Midbrain (tissue), 1 donor: ENCODE data around the gene CNPY4.

ENCODE experiments used
- DNase-seq: peaks from one replicate; lab custom pipeline; 2025; lab: John Stamatoyannopoulos, UW

CNPY4 gene

DNA sequence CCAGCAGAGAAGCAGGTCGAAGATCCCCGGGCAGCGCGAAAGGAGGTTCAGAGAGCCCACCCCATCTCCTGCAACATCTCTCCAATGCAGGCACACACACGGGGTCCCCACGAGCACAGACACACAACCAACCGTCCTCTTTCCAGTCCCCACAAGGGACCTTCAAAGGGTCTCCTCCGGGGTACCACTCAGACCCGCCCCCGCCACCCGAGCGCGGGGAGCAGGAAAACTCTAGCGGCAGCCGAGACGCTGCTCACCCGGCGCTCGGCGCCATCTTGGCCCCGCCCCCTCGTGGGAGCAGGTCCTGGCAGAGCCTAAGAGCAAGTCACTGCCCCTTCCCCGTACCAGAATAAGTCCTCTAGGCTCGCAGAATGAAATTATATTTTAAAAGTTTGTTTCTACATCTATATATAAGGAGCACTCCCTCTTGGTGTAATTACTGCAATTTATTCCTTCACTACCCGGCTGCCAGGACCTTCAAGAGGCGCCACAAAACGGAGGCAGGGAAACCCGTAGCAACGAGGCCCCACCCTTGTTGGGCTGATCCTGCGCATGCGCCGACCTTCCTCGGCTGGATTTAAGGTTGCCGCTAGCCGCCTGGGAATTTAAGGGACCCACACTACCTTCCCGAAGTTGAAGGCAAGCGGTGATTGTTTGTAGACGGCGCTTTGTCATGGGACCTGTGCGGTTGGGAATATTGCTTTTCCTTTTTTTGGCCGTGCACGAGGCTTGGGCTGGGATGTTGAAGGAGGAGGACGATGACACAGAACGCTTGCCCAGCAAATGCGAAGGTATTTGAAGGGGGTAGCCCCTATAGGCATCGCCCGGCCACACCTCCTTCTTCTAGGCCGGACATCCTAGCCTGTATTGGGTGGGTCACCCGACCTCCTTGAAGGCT is at the start of gene CNPY4, which contains the start of gene TAF6:
CNPY4 (plus strand) TSS at position 563 of the 898 bp plus-strand sequence; CDS start at position 674, 111 bp downstream.
TAF6 (minus strand) TSS at position 287 of the 898 bp plus-strand sequence. CDS start 5,149 bp downstream, outside the sequence.
- peak; percentile 96 for DNase-seq

GRCh38 chr7:100069991-100070390 is 49.4 kb upstream of the CNPY4 start:
- no peak for DNase-seq

GRCh38 chr7:100071018-100071723 is 48.3 kb upstream of the CNPY4 start:
- DNase-seq = no peak

GRCh38 chr7:100072462-100072861 is 47.0 kb upstream of the CNPY4 start:
- DNase-seq = no peak

GRCh38 chr7:100074841-100075240 is 44.6 kb upstream of the CNPY4 start:
- no peak for DNase-seq

DNA sequence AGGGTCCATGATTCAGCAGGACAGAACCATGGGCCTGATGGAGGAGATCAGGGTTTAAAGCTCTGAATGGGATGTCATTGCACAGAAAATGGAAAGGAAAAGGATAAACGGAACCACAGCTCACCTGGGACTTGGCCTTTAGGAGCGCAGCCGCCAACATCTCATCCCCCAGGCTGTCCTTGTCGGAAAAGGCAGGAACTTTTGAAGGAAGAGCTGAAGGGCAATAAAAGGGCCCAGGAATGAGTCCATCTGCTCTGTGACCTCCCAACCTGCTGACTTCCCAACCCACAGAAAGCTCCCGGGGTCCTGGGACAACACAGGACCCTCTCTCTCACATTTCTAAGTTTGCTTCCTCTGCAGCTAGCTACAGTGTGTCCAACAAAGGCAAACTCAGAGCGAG is 44.0 kb upstream of the CNPY4 start:
- DNase-seq = no peak

DNA sequence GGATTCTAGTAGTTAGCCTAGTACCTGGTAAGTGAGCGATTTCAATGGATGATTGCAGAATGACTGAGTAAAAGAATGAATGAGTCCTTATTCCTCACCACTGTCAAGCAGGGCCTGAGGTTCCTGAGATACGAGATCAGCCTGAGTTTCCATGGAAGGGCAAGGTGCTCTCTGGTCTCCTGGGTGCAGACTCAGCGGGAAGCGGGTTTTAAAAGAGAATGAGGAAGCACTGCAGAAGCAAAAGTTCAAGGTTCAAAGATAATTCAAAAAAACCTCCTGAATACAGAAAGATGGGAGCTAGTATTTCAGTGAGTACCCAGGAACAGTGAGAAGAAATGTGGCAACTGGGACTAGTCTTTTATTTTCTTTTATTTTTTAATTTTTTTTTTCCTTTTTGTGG is 42.2 kb upstream of the CNPY4 start:
- DNase-seq = no peak

GRCh38 chr7:100079024-100079560 is 40.3 kb upstream of the CNPY4 start:
- peak; percentile 80 for DNase-seq

DNA sequence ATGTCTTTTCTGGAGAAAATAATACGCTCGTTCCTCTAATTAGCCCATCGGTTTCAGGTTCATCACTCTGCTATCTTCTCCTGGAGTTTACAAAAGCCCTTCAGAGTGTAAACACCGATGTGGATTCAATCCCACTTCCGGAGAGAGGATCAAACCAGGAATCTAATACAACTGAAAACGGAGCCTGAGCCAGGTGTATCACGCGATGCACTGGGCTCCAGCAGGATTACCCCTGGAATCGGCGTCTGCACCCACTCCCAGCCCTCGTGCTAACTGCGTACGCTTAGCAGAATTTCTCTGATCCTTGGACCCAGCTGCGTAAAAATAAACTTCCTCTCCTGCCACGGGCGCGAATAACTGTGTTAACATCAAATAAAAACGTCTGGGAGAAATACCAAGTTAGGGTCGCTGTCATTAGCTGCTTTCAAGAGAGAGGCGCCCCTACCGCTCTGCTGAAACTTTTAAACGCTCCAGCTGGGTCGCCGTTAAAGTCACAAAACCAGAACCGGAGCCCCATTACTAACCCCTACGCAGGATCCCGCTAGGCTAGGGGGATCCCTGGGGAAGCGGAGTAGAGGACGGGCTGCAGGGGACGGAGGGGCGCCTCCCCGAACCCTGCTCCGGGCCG is 38.4 kb upstream of the CNPY4 start:
- DNase-seq = no peak

- DNase-seq = peak; percentile 98
Observed at GRCh38 chr7:100081535-100082102, 37.8 kb upstream of the CNPY4 start, which contains the start of gene ZNF3. Gene ZNF3 (minus strand): TSS chr7:100081723. CDS start chr7:100077357, 4,366 bp downstream.

DNA sequence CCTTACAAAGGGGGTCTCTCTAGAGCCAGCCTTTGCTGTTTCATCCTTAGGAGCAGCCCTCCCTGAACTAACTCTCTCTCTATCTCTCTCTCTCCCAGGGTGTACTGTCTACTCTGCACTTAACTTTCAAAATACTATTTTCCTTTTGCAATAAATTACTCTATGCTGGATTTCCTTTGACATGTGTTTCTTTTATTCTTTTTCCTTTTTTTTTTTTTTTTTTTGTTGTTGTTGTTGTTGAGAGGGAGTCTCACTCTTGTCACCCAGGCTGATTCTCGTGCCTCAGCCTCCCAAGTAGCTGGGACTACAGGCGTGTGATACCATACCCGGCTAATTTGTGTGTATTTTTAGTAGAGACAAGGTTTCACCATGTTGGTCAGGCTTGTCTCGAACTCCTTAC is 36.5 kb upstream of the CNPY4 start:
- no peak for DNase-seq

DNA sequence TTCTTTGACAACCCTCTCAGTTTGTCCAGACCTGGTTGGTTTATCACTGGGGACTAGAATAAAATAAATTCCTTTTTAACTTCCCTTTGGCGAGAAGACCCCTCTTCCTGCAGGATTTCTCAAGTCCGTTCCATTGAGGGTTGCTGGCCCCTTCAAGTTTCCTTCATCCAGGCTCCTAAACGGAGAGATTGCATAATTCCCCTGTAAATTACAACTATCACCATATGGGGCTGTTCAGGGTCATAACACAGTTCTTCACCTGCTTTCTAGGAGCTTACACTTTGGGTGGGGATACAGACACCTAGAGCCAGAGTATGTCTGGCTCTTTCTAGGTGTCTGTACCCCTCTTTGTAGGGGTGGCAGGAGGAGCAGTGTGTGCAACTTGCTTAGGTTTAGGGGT is 33.9 kb upstream of the CNPY4 start:
- DNase-seq = no peak

GRCh38 chr7:100087055-100087750 is 32.2 kb upstream of the CNPY4 start:
- DNase-seq = no peak

GRCh38 chr7:100088095-100088620 is 31.3 kb upstream of the CNPY4 start:
- DNase-seq = no peak

GRCh38 chr7:100088621-100089457 is 30.6 kb upstream of the CNPY4 start, which contains the start of gene COPS6:
Gene COPS6 (plus strand): TSS chr7:100088969. CDS start chr7:100088991, 22 bp downstream.
- peak; percentile 85 for DNase-seq

DNA sequence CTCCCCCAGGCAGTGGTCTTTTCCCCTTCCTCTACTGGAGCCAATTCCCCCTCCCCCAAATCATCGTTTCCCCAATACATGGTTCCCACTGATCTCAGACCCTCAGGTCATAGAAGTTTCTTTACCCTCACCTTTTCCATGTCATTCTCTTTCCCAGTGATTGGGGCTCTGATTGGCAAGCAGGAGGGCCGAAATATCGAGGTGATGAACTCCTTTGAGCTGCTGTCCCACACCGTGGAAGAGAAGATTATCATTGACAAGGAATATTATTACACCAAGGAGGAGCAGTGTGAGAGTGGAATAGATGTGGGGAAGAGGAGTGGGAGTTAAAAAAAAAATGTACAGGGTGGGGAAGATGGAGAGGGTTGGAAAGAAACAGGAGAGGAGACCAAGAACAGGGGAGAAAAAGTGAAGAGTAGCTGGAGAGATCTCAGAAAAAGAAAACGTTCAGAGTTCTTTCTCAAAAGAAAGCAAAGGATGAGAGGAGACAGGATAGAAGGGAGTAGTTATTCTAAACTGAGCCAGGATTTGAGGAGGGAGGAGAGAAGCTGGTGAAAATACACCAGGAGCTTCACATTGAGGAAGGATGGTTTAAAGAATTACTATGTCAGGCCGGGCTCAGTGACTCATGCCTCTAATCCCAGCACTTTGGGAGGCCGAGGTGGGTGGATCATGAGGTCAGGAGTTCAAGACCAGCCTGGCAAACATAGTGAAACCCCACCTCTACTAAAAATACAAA is 29.8 kb upstream of the CNPY4 start:
- no peak for DNase-seq

GRCh38 chr7:100090527-100091410 is 28.7 kb upstream of the CNPY4 start:
- DNase-seq = no peak
